GM11168 (cell line): ENCODE results near the gene SLC39A11.
"Not testable (repeated sequence)": the region's sequence is repeated elsewhere in the genome, so short reads cannot be mapped to it uniquely, and the experiment has no call there.

Experiments
- in situ Hi-C: fragments of 300-500 bp; cut with MboI; formaldehyde crosslinking; loops from one replicate; pipeline ENCODE4 v1.12.0; 2022; ENCODE audit warnings: low sequenced_read_pairs; ENCODE audit not compliant: unreplicated experiment

SLC39A11 gene

DNA sequence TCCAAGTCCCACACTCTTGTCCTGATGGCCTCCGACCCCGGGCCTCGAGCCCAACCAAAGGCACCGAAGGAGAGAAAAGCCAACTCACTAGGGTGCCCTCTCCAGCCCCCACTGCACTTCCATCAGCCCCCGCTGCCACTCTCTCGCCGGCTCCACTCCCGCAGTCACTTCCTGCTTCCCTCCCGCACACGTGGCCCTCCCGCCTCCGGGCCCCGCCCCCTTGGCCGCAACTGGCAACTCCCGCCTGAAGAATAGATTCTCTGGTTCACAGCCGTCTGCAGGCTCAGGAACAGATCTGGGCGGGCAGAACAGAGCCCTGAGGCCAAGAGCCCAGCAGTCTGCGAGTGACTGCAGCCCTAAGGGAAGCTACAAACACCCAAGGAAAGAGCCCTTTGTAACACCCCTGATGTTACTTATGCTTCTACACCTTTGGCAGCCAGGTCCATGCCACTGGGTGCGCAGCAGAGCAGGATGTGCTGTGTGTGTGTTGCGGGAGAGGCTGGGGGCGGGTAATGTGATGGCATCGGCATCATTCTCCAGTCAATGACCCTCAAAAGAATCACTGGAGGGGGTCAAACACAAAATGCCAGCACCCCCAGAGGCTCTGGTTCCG, at the start of gene SLC39A11:
Gene SLC39A11 (minus strand): TSS at position 166 of the 613 bp plus-strand sequence. CDS start 3,924 bp downstream, outside the sequence.
- in situ Hi-C loops, result no loop called here

DNA sequence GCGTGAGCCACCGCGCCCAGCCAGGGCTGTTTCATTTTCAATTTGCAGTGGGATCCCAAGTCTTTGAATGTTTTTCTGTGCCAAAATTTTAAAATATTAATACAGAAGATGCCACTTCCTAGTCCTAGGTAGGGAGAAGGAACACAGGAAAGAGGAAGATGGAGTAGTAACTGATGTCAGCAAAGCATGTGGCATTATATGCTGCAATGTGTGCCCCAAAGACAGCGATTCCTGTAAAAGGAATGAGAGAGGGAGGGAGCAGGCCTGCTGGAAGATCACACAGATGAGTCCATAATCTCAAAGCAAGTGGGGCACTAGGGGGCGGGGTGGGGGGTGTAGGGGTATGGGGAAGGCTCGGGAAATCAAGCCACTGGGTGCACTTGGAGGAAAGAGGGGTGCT, 48.9 kb upstream of the SLC39A11 start:
- in situ Hi-C loops, result no loop called here

- in situ Hi-C loops, result no loop called here
These were observed 48.1 kb upstream of the SLC39A11 start for GRCh38 chr17:73140566-73140965.

- in situ Hi-C loops, result no loop called here
These were observed 46.8 kb upstream of the SLC39A11 start for GRCh38 chr17:73139296-73139695.

GRCh38 chr17:73138541-73139138, 46.2 kb upstream of the SLC39A11 start:
- in situ Hi-C loops, result no loop called here

- in situ Hi-C loops, result no loop called here
These were observed 44.9 kb upstream of the SLC39A11 start for GRCh38 chr17:73137376-73137775.

- in situ Hi-C loops, result no loop called here
These were observed 43.3 kb upstream of the SLC39A11 start for GRCh38 chr17:73135766-73136165.

DNA sequence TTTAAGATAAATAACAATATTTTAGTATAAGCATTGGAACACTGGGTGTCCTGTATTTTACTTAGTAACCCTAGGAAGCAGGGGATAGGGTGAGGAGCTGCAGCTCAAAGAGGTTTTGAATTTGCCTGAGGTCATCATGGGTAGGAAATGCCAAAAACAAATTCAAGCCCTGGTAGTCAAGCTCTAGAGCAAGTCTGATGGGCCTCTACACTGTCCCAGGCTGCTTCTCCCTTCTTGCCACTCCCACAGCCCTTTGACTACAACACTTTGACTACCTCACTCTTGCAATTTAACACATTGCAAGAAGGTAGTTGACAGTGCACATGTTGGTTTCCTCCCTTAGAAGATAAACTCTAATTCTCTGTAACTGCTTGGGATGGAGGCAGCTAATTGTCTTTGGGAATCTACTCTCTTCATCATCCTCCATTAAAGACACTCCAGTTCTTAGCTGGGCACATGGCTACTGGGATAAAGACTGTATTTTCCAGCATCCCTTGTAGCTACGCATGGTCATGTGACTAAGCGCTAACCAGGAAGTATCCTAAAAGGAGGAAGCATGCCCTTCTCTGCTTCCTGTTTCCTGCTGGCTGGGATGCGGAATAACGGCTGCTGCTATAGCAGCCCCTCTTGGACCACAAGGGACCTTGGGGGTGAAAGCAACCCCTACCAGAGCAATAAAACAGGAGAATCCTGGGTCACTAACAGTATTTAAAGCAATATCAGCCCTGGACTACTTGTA, 41.6 kb upstream of the SLC39A11 start:
- in situ Hi-C loops, result no loop called here

DNA sequence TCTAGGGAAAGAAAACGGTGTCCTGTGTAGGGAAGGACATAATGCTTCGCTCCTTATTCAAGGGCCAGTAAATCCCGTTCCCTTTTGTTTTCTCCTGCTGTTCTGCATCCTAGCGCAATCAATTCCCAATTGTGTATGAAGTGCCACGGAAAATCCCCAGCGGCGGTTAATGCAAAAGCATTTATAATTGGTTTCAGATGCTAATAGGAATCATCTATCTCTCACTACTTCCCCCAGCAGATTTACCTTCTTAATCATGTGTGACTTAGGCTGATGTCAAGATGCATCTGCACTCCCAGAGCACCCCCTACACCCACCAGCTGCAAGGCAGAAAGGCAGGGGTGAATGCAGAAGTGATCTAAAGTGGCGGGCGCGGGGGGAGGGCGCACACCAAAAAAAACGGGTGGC, 39.6 kb upstream of the SLC39A11 start:
- in situ Hi-C loops, result no loop called here

- in situ Hi-C loops, result not testable (repeated sequence)
These were observed 39.0 kb upstream of the SLC39A11 start for GRCh38 chr17:73131439-73131838.

- in situ Hi-C loops, result no loop called here
These were observed 38.5 kb upstream of the SLC39A11 start for GRCh38 chr17:73130977-73131376.

- in situ Hi-C loops, result no loop called here
These were observed 36.0 kb upstream of the SLC39A11 start for GRCh38 chr17:73128496-73128895.

GRCh38 chr17:73126716-73127473, 34.4 kb upstream of the SLC39A11 start:
- in situ Hi-C loops, result no loop called here

- in situ Hi-C loops, result no loop called here
These were observed 31.3 kb upstream of the SLC39A11 start for GRCh38 chr17:73123606-73124320.

DNA sequence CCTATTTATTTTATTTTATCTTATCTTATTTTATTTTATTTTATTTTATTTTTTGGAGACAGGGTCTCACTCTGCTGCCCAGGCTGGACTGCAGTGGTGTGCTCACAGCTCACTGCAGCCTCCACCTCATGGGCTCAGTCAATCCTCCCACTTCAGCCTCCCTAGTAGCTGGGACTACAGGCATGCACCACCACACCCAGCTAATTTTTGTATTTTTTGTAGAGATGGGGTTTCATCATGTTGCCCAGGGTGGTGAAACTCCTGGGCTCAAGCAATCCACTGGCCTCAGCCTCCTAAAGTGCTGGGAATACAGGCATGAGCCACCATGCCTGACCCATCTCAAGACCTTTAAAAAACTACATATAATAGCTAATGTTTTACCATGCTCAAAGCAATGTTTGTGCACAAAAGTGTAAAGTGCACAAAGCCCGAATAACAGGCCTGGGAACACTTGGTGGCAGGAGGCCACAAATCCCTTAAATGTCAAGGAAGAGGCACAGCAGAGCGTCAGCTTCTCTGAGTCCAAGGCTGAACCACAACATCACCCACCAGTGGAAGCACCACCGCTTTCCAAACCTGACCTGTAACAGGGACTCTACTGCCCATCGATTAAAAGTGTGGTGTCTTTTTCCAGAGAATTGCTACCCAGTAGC, 30.6 kb upstream of the SLC39A11 start:
- in situ Hi-C loops, result no loop called here

GRCh38 chr17:73121506-73121905, 29.0 kb upstream of the SLC39A11 start:
- in situ Hi-C loops, result no loop called here

- in situ Hi-C loops, result no loop called here
These were observed 27.1 kb upstream of the SLC39A11 start for GRCh38 chr17:73119631-73120030.

DNA sequence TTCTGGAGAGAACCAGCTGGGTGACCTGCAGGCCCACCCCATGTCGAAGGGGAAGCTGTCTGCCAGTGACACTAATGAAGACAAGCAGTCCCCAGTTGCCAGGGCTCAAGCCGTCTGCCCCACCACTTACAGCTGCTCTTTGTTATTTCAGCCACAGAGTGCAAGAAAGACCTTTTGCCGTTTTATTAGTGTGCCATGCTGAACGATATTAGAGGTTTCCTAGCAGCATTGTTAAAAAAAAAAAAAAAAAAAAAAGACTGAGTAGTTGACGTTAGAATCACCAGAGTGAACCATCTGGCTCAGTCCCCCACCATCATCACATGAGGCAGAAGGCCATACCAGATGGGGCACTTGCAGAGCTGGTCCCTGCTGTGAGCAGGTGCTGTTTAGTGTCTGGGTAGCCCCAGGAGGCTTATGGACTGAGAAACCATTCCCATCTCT, 26.5 kb upstream of the SLC39A11 start:
- in situ Hi-C loops, result no loop called here

- in situ Hi-C loops, result no loop called here
These were observed 25.7 kb upstream of the SLC39A11 start for GRCh38 chr17:73118139-73118538.

DNA sequence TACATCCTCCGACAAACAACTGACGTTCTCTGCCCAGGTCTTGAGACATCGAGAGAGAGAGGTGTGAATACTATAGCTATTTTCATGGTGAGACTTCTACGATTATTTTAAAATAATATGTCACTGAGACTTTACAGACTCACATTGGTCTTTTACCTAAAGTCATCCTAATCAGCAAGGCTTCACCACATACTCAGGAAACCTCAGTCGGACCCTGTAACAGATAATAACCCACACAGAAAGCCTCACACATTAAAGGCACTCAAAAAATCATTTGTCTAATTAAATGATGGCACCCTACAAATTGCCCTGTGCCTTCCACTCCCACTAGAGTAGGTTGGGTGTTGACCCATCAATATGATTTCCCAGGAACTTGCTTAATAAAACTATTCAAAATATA, 19.8 kb upstream of the SLC39A11 start:
- in situ Hi-C loops, result no loop called here
